ENCODE results near the gene SYTL2. TPM values are rescaled to one million over a fixed set of nuclear protein-coding genes. Genes with fewer than 3 reads are reported as not detected.
A peak's percentile ranks its signal among the peaks of the same experiment; 100 is the strongest.

Gene SYTL2
- total RNA-seq, 4 donors from 2014 or later, result 21.9 to 71.2 (median 28.8) TPM

- WGBS, 2 donors, result 0% methylated on average over 33 of the region's 33 CpGs
- Histone ChIP-seq H3K4me1 (peaks cover 0 to 30% (median 15%) of the 10 kb centered on the region in 4 donors), H3K9me3 (no peaks in the 10 kb centered on the region), H3K4me3 (peak within 1 kb of the TSS; percentile 49 to 82 (median 54)), H3K27ac (peak within 1 kb of the TSS; percentile 83 to 88 (median 84)), H3K36me3 (peaks cover 0 to 15% (median 0%) of the 10 kb centered on the region in 3 donors), H3K27me3 (no peaks in the 10 kb centered on the region)
- TF ChIP-seq EP300 (IDR thresholded peaks at IDR 0.05) (peak in 1 of 2 donors; percentile 90), CTCF (IDR thresholded peaks at IDR 0.05) (no peak), POLR2A (IDR thresholded peaks at IDR 0.05) (peak in 1 of 2 donors; percentile 63)
- peak; percentile 78 to 84 for DNase-seq (ENCODE audit: low spot score in 2 of 2)
Observed at GRCh38 chr11:85647604-85648299, 163.2 kb downstream of the SYTL2 start, which contains the start of gene TMEM126A. Gene TMEM126A (plus strand): TSS chr11:85647967. CDS start chr11:85650256, 2,289 bp downstream.

GRCh38 chr11:85647078-85647477 lies 163.9 kb downstream of the SYTL2 start:
- 32% methylated on average over 2 of the region's 2 CpGs for WGBS, 2 donors
- no peak for TF ChIP-seq EP300 (IDR thresholded peaks at IDR 0.05)
- TF ChIP-seq POLR2A (IDR thresholded peaks at IDR 0.05), result no peak
- TF ChIP-seq CTCF (IDR thresholded peaks at IDR 0.05), result no peak
- DNase-seq (ENCODE audit: low spot score in 2 of 2), result no peak
- Histone ChIP-seq H3K27ac (peak overlapping the region in 3 of 4 donors; percentile 84 to 88 (median 85)), H3K4me1 (peaks cover 0 to 30% (median 15%) of the 10 kb centered on the region in 4 donors), H3K4me3 (peak overlapping the region; percentile 49 to 82 (median 54)), H3K9me3 (no peaks in the 10 kb centered on the region), H3K36me3 (peaks cover 0 to 12% (median 0%) of the 10 kb centered on the region in 3 donors), H3K27me3 (no peaks in the 10 kb centered on the region)

Other genes starting within 250 kb of the SYTL2 start
- gene DLG2, start 183.8 kb downstream of the SYTL2 start, total RNA-seq, result 10 to 100 TPM in 1 of 4 donors, 1 to 10 TPM in 3; 6.5 to 14.6 (median 7.2) TPM
- gene TMEM126B, start 182.5 kb downstream of the SYTL2 start, total RNA-seq, result 10 to 100 TPM; 39.4 to 55.9 (median 46.4) TPM
- 10 to 100 TPM in 3 of 4 donors, 1 to 10 TPM in 1; 9.8 to 33.6 (median 28.5) TPM for gene TMEM126A, start 163.2 kb downstream of the SYTL2 start, total RNA-seq
- gene CREBZF, start 146.0 kb downstream of the SYTL2 start, total RNA-seq, result 10 to 100 TPM; 81.3 to 98.4 (median 92.5) TPM
- 1 to 10 TPM in 3 of 4 donors, under 1 TPM in 1; 0.44 to 4.1 (median 2.2) TPM for gene CCDC89, start 124.9 kb downstream of the SYTL2 start, total RNA-seq
- not detected for gene CCDC83, start 44.2 kb upstream of the SYTL2 start, total RNA-seq

Measured in tibial nerve (tissue), 4 donors.